A549 treated with RU486 at 1 μM for 4 hours (cell line): ENCODE results near the gene TJP1. TPM values are rescaled to one million over a fixed set of nuclear protein-coding genes. Genes with fewer than 3 reads are reported as not detected.

Experiments
- total RNA-seq: library from RNA; stranded (reverse); fragments of 200-300 nt; extraction: Qiagen RNA extraction; gene quantifications from 5 replicates; pipeline ENCODE4 v1.2.3, GENCODE V29; 2022; ENCODE audit warnings: low read depth

TJP1 gene
- total RNA-seq = 47.2 to 73.0 TPM (median 64.0 TPM) in 5 replicates

GRCh38 chr15:29822100-29822683, at the start of gene TJP1:
TJP1 (minus strand) TSS chr15:29822468; CDS start chr15:29822028, 440 bp downstream.

